Measurements from ENCODE around the gene ABCA3.

- TF ChIP-seq CTCF (IDR thresholded peaks at IDR 0.05) (no peak), POLR2A (IDR thresholded peaks at IDR 0.05) (no peak), EP300 (IDR thresholded peaks at IDR 0.05) (no peak)
Observed at GRCh38 chr16:2331931-2332267, 8.6 kb downstream of the ABCA3 start.
